Heart right ventricle (tissue), 16 donors: ENCODE measurements around the gene HHATL. TPM values are rescaled to one million over a fixed set of nuclear protein-coding genes. Genes with fewer than 3 reads are reported as not detected.
A peak's percentile ranks its signal among the peaks of the same experiment; 100 is the strongest.

Experiments used
- ATAC-seq, 8 donors: fragments of 200-7000 bp; cut with Tn5 transposase; one replicate each; pipeline ENCODE4 v1.9.1; 2020; ENCODE audit warnings: mild to moderate bottlenecking in 8 of 8, moderate library complexity in 8 of 8, moderate number of reproducible peaks in 1 of 8
- DNase-seq, 2 donors: peaks; one replicate each; pipeline ENCODE4 v3.0.0-alpha.2; 2020
- H3K27ac ChIP-seq, 10 donors: fragments of 200-600 bp; sonication (generic) in 2 of 10; one replicate each; pipeline versions ENCODE4 v1.5.0 to v1.8.0; 2020 to 2022; ENCODE audit warnings: mild to moderate bottlenecking in 3 of 10
- H3K27me3 ChIP-seq, 7 donors: fragments of 200-600 bp; one replicate each; pipeline ENCODE4 v1.8.0; 2021 to 2022; ENCODE audit warnings: mild to moderate bottlenecking in 2 of 7
- H3K36me3 ChIP-seq, 9 donors: fragments of 200-600 bp; sonication (generic) in 1 of 9; one replicate each; pipeline versions ENCODE4 v1.5.0 to v1.8.0; 2020 to 2022; ENCODE audit warnings: mild to moderate bottlenecking in 2 of 9
- H3K4me1 ChIP-seq, 9 donors: fragments of 200-600 bp; sonication (generic) in 1 of 9; one replicate each; pipeline versions ENCODE4 v1.5.0 to v1.8.0; 2020 to 2022; ENCODE audit warnings: mild to moderate bottlenecking in 4 of 9
- H3K4me3 ChIP-seq, 10 donors: fragments of 200-600 bp; sonication (generic) in 2 of 10; one replicate each; pipeline versions ENCODE4 v1.5.0 to v1.8.0; 2020 to 2022; ENCODE audit warnings: mild to moderate bottlenecking in 7 of 10, moderate library complexity in 2 of 10
- H3K9me3 ChIP-seq, 11 donors: fragments of 200-600 bp in 10 of 11; sonication (generic) in 2 of 11; one replicate each; pipeline versions ENCODE4 v1.5.0 to v1.8.0; 2013 to 2022; ENCODE audit warnings: mild to moderate bottlenecking in 2 of 11, control low read depth in 1 of 11, moderate library complexity in 1 of 11
- WGBS, 2 donors: extraction: QIAGEN DNeasy Blood & Tissue Kit; methylation state at CpG; one replicate each; pipeline ENCODE4 v1.1.7; 2013; ENCODE audit warnings: inconsistent platforms in 1 of 2; 5-methylcytosine and 5-hydroxymethylcytosine counted together
- intact Hi-C, 10 donors: fragments of 100-400 bp; cut with DNase I; formaldehyde crosslinking; loops; one replicate each; pipeline versions ENCODE4 v1.11.1 to v1.14.2; 2022
- polyA plus RNA-seq, 2 donors: library from polyadenylated mRNA; stranded (reverse); fragments of 200-250 nt; gene quantifications; one replicate each; pipeline ENCODE4 v1.2.3, GENCODE V29; 2013
- total RNA-seq, 10 donors: library from RNA; stranded (reverse); fragmentation: NEBNext Ultra II Directional in 3 of 10; extraction: Animal tissue kit (Norgen Biotek cat#: 25700) in 3 of 10; gene quantifications; one replicate each; pipeline versions ENCODE4 v1.2.1 to v1.2.4, GENCODE V29; 2021 to 2023
- TF ChIP-seq, protein P1 (sequence below), 9 donors: fragments of 200-600 bp; sonication (generic) in 2 of 9; IDR thresholded peaks; one replicate each; pipeline versions ENCODE4 v1.5.0 to v1.8.0; 2021 to 2022; ENCODE audit warnings: antibody characterized with exemption in 9 of 9, mild to moderate bottlenecking in 5 of 9, moderate library complexity in 1 of 9
- donor health status: Arrhythmogenic right ventricular cardiomyopathy.
- donor health status: ischemic (EF 13 %, LVEDD 7.1; RV severe dilation, severe dysfunction).
- donor health status: healthy with polysubstance abuse.
- donor health status: DM: no; HTN: yes; CAD: no.
- donor health status: DM: no; HTN: no; CAD: no.
- donor health status: ischemic (EF 25% LVEDD 6.9; RV normal size, moderate dysfunction).
- donor health status: ischemic (EF 25% LVEDD 5.7; RV mildly dilated, moderate dysfunction).
- donor health status: healthy.
- donor health status: DM: yes; HTN: yes; CAD: no.
- donor health status: Ischemic cardiomyopathy.
- donor health status: ischemic (EF 35%, LVEDD 5.7; RV mildly dilated, moderate dysfunction).
- donor health status: nonischemic (EF 11% LVEDD 7.7; RV severe dilation, severe dysfunction).
- donor health status: DM: yes; HTN: yes; CAD: no.
- donor health status: PGD.
- donor health status: ischemic (EF 29% LVEDD 5.4; RV normal size, mild dysfunction).
- donor health status: nonischemic (EF 23%, LVEDD 6.1; RV moderate dilation, normal function).

HHATL gene
- total and polyA plus RNA-seq, 12 donors, result 332 to 2,035 (median 624) TPM

- no peaks in the 10 kb centered on the region for H3K27me3 ChIP-seq
- H3K36me3 ChIP-seq, result no peaks in the 10 kb centered on the region
- intact Hi-C loops, result no loop called here
- H3K4me3 ChIP-seq, result no peak overlapping the region
- peak overlapping the region in 7 of 10 donors; percentile 10 to 83 (median 53) for H3K27ac ChIP-seq
- TF ChIP-seq, protein P1, sequence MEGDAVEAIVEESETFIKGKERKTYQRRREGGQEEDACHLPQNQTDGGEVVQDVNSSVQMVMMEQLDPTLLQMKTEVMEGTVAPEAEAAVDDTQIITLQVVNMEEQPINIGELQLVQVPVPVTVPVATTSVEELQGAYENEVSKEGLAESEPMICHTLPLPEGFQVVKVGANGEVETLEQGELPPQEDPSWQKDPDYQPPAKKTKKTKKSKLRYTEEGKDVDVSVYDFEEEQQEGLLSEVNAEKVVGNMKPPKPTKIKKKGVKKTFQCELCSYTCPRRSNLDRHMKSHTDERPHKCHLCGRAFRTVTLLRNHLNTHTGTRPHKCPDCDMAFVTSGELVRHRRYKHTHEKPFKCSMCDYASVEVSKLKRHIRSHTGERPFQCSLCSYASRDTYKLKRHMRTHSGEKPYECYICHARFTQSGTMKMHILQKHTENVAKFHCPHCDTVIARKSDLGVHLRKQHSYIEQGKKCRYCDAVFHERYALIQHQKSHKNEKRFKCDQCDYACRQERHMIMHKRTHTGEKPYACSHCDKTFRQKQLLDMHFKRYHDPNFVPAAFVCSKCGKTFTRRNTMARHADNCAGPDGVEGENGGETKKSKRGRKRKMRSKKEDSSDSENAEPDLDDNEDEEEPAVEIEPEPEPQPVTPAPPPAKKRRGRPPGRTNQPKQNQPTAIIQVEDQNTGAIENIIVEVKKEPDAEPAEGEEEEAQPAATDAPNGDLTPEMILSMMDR (IDR thresholded peaks at IDR 0.05), result no peak
- H3K9me3 ChIP-seq, result peaks cover 0 to 5% (median 0%) of the 10 kb centered on the region in 11 donors
- ATAC-seq (no peak), DNase-seq (no peak)
- peaks cover 0 to 47% (median 21%) of the 10 kb centered on the region in 9 donors for H3K4me1 ChIP-seq
- WGBS, 2 donors, result 65 to 68% methylated on average over 4 of the region's 4 CpGs
Measured at GRCh38 chr3:42732196-42732828, 29.7 kb upstream of the HHATL start.

- TF ChIP-seq, protein P1 (IDR thresholded peaks at IDR 0.05), result no peak
- no peak for DNase-seq
- Histone ChIP-seq H3K27me3 (no peaks in the 10 kb centered on the region), H3K36me3 (no peaks in the 10 kb centered on the region), H3K27ac (peak overlapping the region in 7 of 10 donors; percentile 15 to 83 (median 77)), H3K9me3 (peaks cover 0 to 5% (median 0%) of the 10 kb centered on the region in 11 donors), H3K4me1 (peaks cover 0 to 49% (median 21%) of the 10 kb centered on the region in 9 donors), H3K4me3 (no peak overlapping the region)
- 80 to 84% methylated on average over 6 of the region's 6 CpGs for WGBS, 2 donors
- intact Hi-C loops, result no loop called here
- no peak for ATAC-seq
Measured at GRCh38 chr3:42731476-42732195, 29.0 kb upstream of the HHATL start.

GRCh38 chr3:42730706-42731420 is 28.3 kb upstream of the HHATL start:
- Histone ChIP-seq H3K36me3 (no peaks in the 10 kb centered on the region), H3K4me1 (peaks cover 0 to 41% (median 20%) of the 10 kb centered on the region in 9 donors), H3K27ac (peak overlapping the region; percentile 56 to 83 (median 76)), H3K27me3 (no peaks in the 10 kb centered on the region), H3K9me3 (peaks cover 0 to 5% (median 0%) of the 10 kb centered on the region in 11 donors), H3K4me3 (no peak overlapping the region)
- 86 to 91% methylated on average over 3 of the region's 3 CpGs for WGBS, 2 donors
- TF ChIP-seq, protein P1 (IDR thresholded peaks at IDR 0.05), result no peak
- intact Hi-C loops, result no loop called here
- ATAC-seq (peak in 1 of 8 donors; percentile 9), DNase-seq (no peak)

DNA sequence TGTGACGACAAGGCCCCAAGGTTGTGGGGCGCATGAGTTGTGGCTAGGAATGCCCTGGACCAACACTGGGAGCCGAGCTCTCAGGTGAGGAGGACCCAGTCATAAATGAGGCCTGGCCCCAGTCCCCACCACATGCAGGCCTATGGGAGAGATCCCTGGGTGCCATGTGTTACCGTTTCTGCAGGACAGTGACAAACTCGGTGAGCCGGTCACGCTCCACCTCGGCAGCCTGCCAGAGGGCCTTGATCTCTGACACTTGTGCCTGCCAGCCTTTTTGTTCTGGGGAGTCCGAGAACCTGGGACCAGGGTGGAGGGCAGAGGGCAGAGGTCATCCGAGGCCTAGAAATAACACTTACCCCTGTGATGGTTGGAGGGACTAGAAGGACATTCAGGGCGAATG is 27.7 kb upstream of the HHATL start:
- WGBS, 2 donors, result 67 to 70% methylated on average over 11 of the region's 11 CpGs
- TF ChIP-seq, protein P1 (IDR thresholded peaks at IDR 0.05), result no peak
- peaks cover 0 to 40% (median 20%) of the 10 kb centered on the region in 9 donors for H3K4me1 ChIP-seq
- intact Hi-C loops, result no loop called here
- peak overlapping the region; percentile 56 to 83 (median 76) for H3K27ac ChIP-seq
- H3K27me3 ChIP-seq, result no peaks in the 10 kb centered on the region
- H3K36me3 ChIP-seq, result no peaks in the 10 kb centered on the region
- ATAC-seq, result peak in 7 of 8 donors; percentile 8 to 45 (median 24)
- H3K9me3 ChIP-seq, result peaks cover 0 to 5% (median 0%) of the 10 kb centered on the region in 11 donors
- no peak overlapping the region for H3K4me3 ChIP-seq
- peak in 1 of 2 donors; percentile 39 for DNase-seq
